GM18868 (cell line): ENCODE data around the gene MTHFD1.
A peak's percentile ranks its signal among the peaks of the same experiment; 100 is the strongest.

Source experiments
- ATAC-seq: cut with Tn5 transposase; IDR thresholded peaks from one replicate; pipeline ENCODE4 v1.9.1; 2021; ENCODE audit warnings: mild to moderate bottlenecking, moderate library complexity; ENCODE audit not compliant: unreplicated experiment

The MTHFD1 gene

DNA sequence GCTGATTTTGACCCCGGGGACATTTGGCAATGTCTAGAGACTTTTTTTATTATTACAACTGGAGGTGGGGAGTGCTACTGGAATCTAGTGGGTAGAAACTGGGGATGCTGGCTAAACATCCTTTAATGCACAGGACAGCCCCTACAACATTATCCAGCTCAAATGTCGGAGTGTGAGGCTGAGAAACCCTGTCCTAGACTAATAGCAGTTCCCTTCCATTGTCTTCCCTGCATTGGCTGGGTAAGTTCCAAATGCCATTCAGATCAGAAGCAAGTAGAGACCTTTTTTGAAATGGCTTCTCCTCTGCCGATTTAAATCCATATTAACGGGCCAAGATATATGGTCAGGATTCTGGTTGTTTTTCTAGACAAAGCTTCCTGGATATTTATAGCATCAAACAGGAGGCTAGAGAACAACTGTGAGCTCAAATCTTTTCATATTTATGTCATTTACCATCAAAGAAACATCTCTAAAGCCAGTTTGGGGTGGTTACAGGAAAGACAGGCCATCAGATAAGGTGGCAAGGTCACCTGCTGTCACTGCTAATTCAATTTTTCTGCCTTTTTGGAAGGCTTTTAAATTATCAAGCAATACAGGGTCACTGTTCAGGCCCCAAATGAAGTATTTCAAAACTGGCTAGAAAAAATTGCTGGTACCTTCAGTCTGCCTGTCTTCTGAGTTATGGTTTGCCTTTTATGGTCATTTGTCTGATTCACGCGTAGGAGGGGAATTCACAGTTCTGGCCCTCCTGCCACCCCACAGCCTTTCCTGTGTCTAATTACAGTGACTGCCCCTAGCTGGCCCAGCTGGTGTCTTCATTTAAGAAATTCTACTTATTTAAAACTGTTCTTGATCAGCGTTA is 57.1 kb downstream of the MTHFD1 start:
- ATAC-seq: peak; percentile 99

DNA sequence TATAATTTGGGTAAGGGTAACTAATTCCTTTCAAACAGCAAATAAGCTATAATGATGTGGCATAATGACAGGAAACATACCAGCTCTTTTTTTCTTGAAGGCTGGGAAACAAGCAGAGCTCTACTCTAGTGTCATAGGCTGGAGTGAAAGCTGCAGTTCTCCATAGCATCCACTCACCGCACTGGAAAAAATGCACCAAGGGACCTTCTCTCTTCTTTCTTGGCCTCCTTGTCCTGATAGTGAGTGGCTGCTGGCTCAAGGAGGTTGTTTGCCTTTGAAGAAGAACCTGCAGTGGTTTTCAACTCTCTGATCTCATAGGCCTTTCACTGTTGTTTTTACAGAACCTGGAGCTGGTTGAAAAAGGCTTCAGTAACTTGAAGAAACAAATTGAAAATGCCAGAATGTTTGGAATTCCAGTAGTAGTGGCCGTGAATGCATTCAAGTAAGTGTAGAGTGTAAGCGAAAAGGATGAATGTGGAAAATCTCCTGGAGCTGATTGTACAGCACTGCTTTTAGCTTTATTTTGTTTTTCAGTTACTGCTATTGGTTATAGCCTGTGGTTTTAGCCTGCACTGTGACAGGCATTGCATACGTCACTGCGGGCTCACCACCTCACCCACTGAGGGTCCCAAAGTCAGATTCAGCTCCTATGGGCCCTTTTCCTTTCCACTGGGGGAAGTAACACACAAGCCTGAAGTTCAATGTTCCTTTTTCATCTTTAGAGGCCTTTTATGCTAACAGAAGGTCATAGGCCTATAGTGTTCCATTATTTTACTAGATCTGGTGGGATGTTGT is 59.9 kb downstream of the MTHFD1 start:
- no peak for ATAC-seq

DNA sequence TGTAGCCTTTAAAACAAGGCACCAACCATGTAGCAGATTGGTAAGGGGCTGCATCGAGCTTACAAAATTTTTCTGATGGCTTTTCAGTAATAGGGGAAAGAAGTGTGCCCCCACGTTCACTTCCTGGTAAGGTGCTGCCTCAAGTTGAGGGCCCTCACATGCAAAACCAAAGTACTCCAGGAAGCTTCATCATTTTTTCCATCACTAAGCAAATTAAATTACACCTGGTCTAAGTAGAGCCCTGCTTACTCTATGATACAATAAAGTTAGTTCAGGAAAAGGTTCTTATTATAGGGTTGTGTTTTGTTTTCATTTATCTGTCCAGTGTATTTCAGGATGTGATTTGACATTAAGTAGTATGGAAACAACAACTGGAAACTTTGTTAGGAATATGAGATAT is 62.1 kb downstream of the MTHFD1 start:
- no peak for ATAC-seq

DNA sequence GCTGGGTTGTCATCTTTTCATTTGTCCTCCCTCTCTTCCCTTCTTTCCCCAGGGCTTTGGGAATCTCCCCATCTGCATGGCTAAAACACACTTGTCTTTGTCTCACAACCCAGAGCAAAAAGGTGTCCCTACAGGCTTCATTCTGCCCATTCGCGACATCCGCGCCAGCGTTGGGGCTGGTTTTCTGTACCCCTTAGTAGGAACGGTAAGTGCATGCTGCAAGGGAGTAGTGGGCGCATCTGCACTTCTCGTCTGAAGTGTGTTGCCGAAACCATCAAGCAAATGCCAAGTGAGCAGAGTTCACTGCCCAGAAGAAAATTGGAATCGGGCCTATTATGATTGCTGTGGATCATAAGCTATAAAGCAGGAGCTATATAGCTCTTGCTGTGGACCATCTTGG is 66.5 kb downstream of the MTHFD1 start:
- no peak for ATAC-seq

DNA sequence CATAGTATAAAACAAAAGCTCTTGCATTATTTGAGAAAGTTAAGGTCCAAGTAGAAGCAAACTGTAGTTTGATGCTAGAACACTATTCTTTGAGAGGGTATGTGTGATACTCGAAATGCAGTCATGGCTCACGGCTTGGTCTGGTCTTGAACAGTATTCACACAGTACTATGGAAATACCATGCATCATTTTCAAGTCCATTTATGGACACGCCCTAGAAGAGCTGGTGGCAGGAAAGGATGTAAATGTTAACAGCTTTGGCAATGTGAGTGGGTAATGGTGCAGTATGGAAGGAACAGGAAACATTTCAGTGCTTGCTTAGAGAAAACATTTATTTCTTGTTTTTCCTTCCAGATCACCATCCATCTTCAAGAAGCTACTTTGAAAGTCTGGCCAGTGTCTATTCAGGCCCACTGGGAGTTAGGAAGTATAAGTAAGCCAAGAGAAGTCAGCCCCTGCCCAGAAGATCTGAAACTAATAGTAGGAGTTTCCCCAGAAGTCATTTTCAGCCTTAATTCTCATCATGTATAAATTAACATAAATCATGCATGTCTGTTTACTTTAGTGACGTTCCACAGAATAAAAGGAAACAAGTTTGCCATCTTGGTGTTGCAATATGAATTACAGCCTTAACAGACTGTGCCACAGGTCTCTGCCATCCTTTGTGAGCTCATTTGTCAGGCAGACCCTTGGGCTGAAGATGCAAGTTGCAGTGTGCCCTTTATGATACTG is 71.4 kb downstream of the MTHFD1 start:
- no peak for ATAC-seq

DNA sequence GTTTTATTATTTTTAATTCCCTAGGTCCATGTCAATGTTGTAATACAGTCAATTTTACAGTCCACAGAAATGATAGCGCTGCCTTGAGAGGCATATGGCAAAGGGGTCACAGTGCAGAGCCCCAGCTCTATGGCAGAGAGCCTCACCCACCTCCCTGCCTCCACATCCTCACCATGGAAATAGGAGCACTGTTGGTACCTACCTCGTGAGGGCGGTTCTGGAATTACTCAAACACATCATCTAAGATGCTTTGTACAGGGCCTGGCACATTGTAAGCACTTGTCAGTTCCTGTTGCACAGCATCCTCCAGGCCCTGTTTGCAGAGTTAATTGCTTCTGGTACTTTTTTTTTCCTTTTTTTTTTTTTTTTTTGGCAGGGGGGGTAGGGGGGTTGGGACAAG is 73.1 kb downstream of the MTHFD1 start:
- ATAC-seq: no peak

DNA sequence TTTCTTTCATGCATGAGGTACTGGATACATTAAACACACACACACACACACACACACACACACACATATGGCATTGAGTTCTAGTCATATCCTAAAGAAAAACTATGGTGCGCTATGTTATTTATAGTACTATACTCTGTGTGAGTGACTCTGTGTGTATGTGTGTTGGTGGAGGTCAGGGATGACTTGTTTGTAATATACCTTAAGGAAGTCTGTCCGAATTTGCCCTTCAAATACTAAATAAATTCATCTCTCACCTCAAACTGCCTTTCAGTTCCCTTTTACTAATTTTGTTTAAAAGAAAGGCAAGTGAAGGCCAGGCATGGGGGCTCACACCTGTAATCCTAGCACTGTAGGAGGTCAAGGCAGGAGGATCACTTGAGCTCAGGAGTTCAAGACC is 75.0 kb downstream of the MTHFD1 start:
- peak; percentile 42 for ATAC-seq

DNA sequence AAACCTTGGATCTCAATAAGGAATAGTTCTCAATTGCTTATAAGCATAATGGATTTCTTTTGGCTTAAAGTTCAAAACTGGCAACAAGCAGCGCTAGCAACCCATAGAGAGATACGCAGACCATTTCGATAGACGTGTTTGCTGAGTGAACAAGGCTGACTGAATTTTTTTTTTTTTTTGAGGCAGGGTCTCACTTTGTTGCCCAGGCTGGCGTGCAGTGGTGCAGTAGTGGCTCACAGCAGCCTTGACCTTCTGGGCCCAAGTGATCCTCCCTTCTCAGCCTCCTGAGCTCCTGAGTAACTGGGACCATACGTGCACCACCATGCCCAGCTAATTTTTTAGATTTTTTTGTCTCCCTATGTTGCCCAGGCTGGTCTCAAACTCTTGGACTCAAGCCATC is 75.7 kb downstream of the MTHFD1 start:
- no peak for ATAC-seq

DNA sequence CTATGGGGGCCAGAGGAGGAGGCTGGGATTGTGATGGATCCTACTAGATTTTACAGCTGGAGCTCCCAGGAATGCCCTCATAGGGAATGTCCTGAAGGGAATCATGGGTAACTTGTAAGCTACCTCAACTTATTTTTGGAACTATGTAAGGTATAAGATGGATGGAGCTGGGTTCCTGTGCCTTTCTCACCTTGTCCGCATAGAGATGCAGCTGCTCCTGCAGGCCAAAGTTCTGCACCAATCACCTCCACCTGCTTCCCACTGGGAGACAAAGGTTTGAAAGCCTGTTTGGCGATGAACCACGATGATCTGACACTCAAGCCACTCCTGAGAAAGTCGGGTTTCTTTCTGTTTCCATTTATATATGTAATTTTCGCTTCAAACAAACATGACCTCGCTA is 76.5 kb downstream of the MTHFD1 start:
- no peak for ATAC-seq

DNA sequence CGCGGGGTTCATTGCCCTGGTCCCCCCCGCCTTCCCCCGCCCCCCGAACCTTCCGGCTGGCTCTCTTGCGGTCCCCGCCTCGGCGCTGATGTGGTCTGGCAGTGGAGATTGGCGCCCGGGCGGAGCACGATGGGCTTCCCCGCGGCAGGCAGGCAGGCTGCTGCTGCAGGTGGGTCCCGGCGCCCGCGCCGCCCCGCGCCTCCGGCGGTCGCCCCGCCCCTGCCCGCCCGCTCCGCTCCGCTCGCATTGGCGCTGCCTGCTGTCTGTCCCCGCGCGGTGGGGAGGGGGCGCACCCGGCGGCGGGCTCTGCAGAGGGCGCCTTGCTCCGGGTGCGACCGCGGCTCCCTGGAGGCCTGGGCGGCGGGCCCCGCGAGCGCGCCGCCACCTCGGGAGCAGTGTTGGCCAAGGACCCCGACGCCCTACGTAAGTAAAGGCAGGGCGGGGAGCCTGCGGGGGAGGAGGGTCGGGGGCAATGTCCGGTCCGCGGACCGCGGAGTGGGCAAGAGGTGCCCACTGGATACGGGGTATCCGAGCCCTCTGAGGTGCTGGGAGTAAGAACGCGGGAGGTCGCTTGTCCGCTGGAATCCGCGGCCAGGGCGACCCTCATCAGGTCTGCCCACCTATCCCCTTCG is 77.2 kb downstream of the MTHFD1 start, which contains the start of gene AKAP5:
Gene AKAP5, plus strand, starts transcription at position 309 of the 632 bp plus-strand sequence. CDS start 2,896 bp downstream, outside the sequence.
- peak; percentile 68 for ATAC-seq

DNA sequence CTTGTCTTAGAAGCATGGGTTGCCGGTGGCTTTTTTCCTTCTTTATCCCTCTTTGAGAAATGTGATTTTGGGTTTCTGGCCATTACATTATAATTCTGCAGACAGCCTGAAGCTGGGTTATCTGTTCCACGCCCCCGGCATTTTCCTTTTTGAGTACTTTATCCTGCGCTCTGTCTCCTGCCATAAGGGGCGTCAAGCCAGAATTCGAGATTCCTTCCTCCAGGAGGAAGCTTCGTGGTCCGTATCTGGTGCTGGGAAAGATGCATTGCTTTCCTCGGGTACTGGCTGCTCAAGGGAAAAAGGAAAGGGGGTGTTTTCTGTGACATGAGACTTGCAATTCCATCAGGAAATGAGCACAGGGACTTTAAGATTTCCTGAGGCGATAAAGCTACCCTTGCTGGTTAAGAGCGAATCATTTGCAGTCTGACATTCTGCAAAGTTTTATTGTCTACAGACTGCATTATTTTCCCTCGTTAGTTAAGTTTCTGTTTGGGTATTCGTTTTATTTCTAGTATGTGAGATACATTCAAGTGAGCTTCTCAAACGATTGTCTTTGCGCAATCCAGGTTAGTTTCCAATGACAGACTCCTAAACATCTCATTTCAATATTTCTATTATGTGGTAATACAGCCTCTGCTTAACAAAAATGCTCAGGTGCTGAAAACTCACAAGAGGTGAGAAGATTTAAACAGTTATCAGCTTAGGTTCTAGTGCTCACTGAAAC is 77.8 kb downstream of the MTHFD1 start:
- ATAC-seq: no peak

DNA sequence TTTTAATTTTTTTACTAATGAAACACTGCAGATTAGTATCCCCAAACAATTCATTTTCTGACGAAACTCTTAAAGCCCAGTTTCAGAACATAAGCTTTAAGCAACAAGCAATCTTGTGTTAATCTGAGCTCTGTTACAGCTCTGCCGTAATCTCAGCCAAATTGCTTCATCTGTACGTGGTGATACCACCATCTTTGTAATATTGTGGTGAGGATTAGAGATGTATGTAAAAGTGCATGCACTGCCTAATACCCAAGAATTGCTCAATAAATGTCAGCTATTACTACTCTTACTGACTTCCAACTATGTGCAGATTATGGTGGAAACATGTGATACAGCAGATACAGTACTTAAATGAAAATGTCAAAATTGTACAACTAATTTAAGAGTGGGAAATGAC is 78.9 kb downstream of the MTHFD1 start:
- ATAC-seq: no peak

DNA sequence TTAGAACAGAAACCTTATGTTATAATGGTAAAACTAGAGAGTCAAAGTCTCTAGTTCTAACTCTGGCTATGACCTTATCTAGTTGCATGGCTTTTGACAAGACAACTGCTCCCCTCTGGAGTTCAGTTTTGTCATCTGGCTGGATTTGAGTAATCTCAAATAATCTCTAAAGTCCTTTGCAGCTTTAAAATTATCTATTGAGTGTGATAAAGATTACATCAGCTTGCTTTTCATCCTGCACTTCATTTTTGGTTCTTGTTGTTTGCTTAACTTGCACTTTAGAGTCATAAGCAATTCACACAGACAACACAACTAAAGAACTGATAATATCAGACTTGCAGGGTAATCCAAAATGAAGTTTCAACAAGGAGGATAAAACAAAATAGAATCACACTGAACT is 79.4 kb downstream of the MTHFD1 start:
- no peak for ATAC-seq

DNA sequence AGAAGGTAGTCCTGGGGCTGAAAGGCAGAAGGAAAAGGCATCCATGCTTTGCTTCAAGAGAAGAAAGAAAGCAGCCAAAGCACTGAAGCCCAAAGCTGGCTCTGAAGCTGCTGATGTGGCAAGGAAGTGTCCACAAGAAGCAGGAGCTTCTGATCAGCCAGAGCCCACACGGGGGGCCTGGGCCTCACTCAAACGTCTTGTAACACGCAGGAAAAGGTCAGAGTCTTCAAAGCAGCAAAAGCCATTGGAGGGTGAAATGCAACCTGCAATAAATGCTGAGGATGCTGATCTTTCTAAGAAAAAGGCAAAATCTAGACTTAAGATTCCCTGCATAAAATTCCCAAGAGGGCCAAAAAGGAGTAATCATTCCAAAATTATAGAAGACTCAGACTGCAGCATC is 80.3 kb downstream of the MTHFD1 start:
- no peak for ATAC-seq

DNA sequence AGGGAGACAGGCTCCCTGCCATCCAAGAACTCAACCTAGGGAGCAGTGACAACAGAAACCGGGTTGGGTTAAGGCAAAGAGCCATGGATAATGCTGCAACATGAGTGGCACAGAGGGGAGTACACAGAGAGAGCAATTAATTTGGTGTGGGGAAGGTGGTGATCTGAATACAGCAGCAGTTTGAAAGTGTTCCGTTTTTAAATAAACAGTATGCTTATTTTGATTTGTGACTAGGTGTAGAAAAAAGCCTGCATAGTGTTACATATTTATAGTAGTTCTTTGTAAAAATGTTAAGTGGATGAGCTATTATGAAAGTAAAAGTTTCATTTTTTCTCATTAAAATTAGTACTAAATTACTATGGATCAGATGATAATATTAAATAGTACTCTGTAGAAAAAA is 85.9 kb downstream of the MTHFD1 start:
- ATAC-seq: no peak

DNA sequence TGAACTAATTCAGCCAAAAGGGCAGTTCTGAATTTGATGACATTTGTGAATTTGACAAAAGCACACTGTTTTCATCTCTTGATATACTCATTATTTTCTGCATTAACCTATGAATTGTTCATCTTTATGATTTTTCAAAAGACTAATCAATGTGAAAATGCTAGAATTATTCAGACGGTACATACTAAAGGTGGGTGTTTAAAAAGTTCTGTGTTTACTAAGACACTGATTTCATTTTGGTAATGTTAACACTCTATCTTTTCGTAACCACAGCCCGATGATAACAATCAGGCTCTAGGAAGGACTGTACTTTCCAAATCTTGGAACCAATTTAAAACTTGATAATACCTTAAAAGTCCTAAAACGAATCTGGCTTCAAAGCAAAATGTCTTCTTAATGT is 86.5 kb downstream of the MTHFD1 start:
- no peak for ATAC-seq

DNA sequence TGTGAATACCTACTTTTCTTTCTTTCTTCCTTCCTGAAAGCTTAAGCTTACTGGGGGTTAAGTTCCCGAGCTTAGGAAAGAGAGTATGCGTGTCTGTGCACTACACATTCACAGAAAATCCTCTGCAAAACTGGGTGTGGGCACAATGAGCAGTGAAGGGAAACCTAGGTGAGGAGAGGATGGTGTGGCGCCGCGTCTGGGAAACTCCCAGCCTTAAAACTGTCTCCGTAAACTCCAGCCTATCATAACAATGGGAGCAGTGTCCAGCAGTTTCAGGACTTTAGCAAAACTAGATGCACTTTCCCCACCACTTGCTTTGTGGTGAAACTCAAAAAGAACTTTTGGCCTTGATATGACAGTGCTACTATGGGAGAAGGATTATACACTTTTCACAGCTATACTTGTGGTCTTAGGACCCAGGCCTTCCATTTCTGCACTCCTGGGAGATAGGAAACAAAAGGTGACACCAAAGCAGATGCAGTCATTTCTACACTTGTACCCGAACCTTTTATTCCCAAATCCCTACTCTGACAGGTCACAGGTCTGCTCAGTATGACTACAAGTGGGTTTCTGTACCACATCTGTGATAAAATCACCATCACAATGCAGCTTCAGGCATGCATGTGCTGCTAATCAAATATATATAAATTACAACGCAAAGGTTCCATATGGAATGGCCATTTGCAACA is 87.6 kb downstream of the MTHFD1 start:
- ATAC-seq: no peak

DNA sequence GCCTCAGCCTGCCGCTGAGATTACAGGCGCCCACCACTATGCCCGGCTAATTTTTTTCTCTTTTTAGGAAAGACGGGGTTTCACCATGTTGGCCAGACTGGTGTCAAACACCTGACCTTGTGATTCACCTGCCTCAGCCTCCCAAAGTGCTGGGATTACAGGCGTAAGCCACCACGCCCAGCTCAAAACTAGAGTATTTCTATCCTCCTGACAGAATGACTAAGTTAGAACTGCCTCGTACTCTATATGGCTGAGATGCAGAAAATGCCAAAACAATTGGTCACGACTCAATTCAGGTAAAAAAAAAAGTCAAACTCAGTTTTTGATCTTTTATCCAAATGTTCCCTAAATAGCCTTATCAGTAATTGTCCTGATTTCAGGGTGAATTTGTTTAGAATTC is 88.3 kb downstream of the MTHFD1 start:
- no peak for ATAC-seq

DNA sequence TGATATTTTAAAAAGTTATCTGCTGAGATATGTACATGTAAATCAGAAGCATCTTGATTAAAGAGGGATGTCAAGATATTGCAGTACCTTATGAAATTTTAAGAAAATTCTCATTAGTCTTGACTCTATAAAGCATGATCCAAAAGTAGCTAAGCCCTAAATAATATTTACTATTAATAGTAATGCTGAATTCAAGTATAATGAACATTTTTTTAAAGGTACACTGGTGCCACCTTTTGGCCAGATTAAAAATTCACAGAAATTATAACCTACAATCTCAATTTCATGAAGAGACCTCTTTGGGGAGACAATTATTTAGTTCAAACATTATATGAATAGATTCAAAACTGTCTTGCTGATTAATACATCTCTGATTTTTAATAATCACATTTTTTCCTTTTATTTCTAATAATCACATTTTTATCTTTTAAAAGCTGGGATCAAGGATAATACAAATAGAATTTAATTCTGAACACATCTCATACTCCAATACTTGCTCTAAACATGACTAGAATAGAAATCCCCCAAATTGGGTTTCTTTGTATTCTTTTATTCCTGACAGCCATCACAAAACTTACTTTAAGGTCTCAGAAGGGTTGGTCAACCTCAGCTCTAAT is 90.6 kb downstream of the MTHFD1 start:
- ATAC-seq: no peak
